Natural killer cell (primary cell): ENCODE results near the gene LRRC39. TPM values are rescaled to one million over a fixed set of nuclear protein-coding genes. Genes with fewer than 3 reads are reported as not detected.

Experiments used
- ATAC-seq, 3 donors: fragments of 150-1000 bp in 2 of 3; fragments of 200-7000 bp in 1 of 3; cut with Tn5 transposase; 1 replicate in 1 of 3; 2 replicates in 2 of 3; pipeline ENCODE4 v1.10.0; 2021; ENCODE audit warnings: mild to moderate bottlenecking in 2 of 3, moderate library complexity in 2 of 3
- DNase-seq, 2 donors: peaks; one replicate each; pipeline versions ENCODE4 v3.0.0 to v3.0.0-alpha.2; 2013 to 2021; ENCODE audit warnings: mixed read lengths in 1 of 2
- H3K27ac ChIP-seq: one replicate; pipeline ENCODE4 v1.5.1; 2013; ENCODE audit warnings: mild to moderate bottlenecking, low read length
- H3K27me3 ChIP-seq: one replicate; pipeline ENCODE4 v1.6.1; 2013; ENCODE audit warnings: low read length; ENCODE audit not compliant: control insufficient read depth, insufficient read depth
- H3K36me3 ChIP-seq: one replicate; pipeline ENCODE4 v1.6.1; 2013; ENCODE audit warnings: low read length; ENCODE audit not compliant: control insufficient read depth, insufficient read depth
- H3K4me1 ChIP-seq: one replicate; pipeline ENCODE4 v1.6.1; 2013; ENCODE audit warnings: low read length; ENCODE audit not compliant: control insufficient read depth, insufficient read depth
- H3K4me3 ChIP-seq: one replicate; pipeline ENCODE4 v1.5.1; 2013; ENCODE audit warnings: low read length
- H3K9me3 ChIP-seq: one replicate; pipeline ENCODE4 v1.6.1; 2013; ENCODE audit warnings: low read length; ENCODE audit not compliant: control insufficient read depth, insufficient read depth
- H3K27ac Mint-ChIP-seq, 2 donors: one replicate each; pipeline ENCODE4 v1.8.0; 2022; ENCODE audit warnings: mild to moderate bottlenecking in 2 of 2, mixed read lengths in 2 of 2, moderate library complexity in 1 of 2
- H3K27me3 Mint-ChIP-seq, 2 donors: one replicate each; pipeline ENCODE4 v1.8.0; 2022; ENCODE audit warnings: low read depth in 2 of 2, mixed read lengths in 2 of 2
- H3K36me3 Mint-ChIP-seq: one replicate; pipeline ENCODE4 v1.8.0; 2022; ENCODE audit warnings: mixed read lengths
- H3K4me1 Mint-ChIP-seq, 2 donors: one replicate each; pipeline ENCODE4 v1.8.0; 2022; ENCODE audit warnings: mixed read lengths in 2 of 2
- H3K4me3 Mint-ChIP-seq: one replicate; pipeline ENCODE4 v1.8.0; 2022; ENCODE audit warnings: mild to moderate bottlenecking, moderate library complexity, mixed read lengths
- H3K9me3 Mint-ChIP-seq, 2 donors: one replicate each; pipeline ENCODE4 v1.8.0; 2022; ENCODE audit warnings: mixed read lengths in 2 of 2
- WGBS: methylation state at CpG from one replicate; pipeline ENCODE4 v1.1.7; 2013; ENCODE audit warnings: missing lambda C conversion rate; ENCODE audit not compliant: insufficient coverage; 5-methylcytosine and 5-hydroxymethylcytosine counted together
- intact Hi-C: fragments of 100-400 bp; cut with micrococcal nuclease; formaldehyde crosslinking; loops from one replicate; pipeline ENCODE4 v1.14.2; 2022
- total RNA-seq, 4 donors: library from RNA; stranded (reverse); fragments of 120-200 nt in 1 of 4; gene quantifications; one replicate each; pipeline versions ENCODE4 v1.2.3 to v1.2.4, GENCODE V29; 2013 to 2022
- TF ChIP-seq, protein P1 (sequence below): fragments of 200-600 bp; IDR thresholded peaks from one replicate; pipeline ENCODE4 v1.8.0; 2022; ENCODE audit warnings: antibody characterized with exemption

The LRRC39 gene
- total RNA-seq, 3 donors from 2014 or later (not counting 1 experiment from before 2014, with no cell fraction given) = 1.7 to 3.2 (median 3.1) TPM

DNA sequence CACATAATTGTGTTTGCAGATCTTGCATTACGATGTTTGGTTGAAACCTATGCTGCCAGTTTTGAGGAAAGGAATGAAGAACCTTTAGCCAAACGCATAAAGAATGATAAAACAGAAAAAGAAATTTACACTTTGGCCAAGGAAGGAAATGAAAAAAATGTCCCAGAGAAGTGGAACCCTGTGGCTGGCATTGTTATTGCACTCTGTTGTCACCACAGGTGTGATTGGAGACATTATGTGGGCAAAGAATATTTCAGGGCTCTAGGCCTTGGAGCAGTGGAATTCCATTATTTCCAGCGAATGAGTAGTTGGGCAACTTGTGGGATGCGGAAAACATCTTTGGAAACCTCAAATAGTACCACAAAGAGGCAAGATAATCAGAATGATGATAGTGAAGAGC, 30.2 kb downstream of the LRRC39 start:
- no peak overlapping the region for H3K27ac Mint-ChIP-seq
- H3K9me3 Mint-ChIP-seq = no peaks in the 10 kb centered on the region
- H3K9me3 ChIP-seq = no peaks in the 10 kb centered on the region
- H3K4me1 Mint-ChIP-seq = peaks cover 0 to 8% of the 10 kb centered on the region in 2 donors
- no peaks in the 10 kb centered on the region for H3K27me3 Mint-ChIP-seq
- peaks cover 20% of the 10 kb centered on the region for H3K36me3 Mint-ChIP-seq
- no peak overlapping the region for H3K4me3 Mint-ChIP-seq
- H3K27ac ChIP-seq = no peak overlapping the region
- intact Hi-C loops = no loop called here
- no peak for DNase-seq
- H3K27me3 ChIP-seq = no peaks in the 10 kb centered on the region
- no peak for ATAC-seq
- TF ChIP-seq, protein P1, sequence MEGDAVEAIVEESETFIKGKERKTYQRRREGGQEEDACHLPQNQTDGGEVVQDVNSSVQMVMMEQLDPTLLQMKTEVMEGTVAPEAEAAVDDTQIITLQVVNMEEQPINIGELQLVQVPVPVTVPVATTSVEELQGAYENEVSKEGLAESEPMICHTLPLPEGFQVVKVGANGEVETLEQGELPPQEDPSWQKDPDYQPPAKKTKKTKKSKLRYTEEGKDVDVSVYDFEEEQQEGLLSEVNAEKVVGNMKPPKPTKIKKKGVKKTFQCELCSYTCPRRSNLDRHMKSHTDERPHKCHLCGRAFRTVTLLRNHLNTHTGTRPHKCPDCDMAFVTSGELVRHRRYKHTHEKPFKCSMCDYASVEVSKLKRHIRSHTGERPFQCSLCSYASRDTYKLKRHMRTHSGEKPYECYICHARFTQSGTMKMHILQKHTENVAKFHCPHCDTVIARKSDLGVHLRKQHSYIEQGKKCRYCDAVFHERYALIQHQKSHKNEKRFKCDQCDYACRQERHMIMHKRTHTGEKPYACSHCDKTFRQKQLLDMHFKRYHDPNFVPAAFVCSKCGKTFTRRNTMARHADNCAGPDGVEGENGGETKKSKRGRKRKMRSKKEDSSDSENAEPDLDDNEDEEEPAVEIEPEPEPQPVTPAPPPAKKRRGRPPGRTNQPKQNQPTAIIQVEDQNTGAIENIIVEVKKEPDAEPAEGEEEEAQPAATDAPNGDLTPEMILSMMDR = no peak
- H3K4me3 ChIP-seq = no peak overlapping the region
- H3K36me3 ChIP-seq = peaks cover 69% of the 10 kb centered on the region
- WGBS = 88% methylated on average over 4 of the region's 4 CpGs
- H3K4me1 ChIP-seq = no peaks in the 10 kb centered on the region

DNA sequence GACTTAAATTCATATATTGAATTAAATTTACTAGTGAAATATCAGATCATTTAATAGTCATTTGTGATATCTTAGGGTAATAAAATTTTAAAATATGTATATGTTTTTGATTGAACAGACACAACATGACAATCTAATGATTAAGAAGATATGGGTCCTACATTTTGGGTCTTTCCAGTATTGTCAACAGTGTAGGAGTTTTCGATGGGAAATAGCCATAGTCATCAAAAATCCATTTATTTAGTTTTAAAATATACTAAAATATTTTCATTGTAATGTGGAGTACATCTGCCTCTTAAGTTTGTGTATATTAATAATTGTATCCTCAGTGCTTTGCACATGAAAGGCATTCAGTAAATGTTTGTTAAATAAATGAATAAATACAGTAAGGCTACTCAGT, 31.1 kb downstream of the LRRC39 start:
- peaks cover 2 to 8% of the 10 kb centered on the region in 2 donors for H3K4me1 Mint-ChIP-seq
- H3K27me3 Mint-ChIP-seq = no peaks in the 10 kb centered on the region
- no CpG with 5 or more reads among the region's 1 CpG for WGBS
- H3K36me3 ChIP-seq = peaks cover 79% of the 10 kb centered on the region
- no peaks in the 10 kb centered on the region for H3K9me3 ChIP-seq
- intact Hi-C loops = no loop called here
- peaks cover 28% of the 10 kb centered on the region for H3K36me3 Mint-ChIP-seq
- H3K27ac ChIP-seq = no peak overlapping the region
- no peak for DNase-seq
- no peaks in the 10 kb centered on the region for H3K27me3 ChIP-seq
- TF ChIP-seq, protein P1 = no peak
- no peak overlapping the region for H3K4me3 Mint-ChIP-seq
- H3K9me3 Mint-ChIP-seq = no peaks in the 10 kb centered on the region
- no peaks in the 10 kb centered on the region for H3K4me1 ChIP-seq
- ATAC-seq = no peak
- no peak overlapping the region for H3K27ac Mint-ChIP-seq
- no peak overlapping the region for H3K4me3 ChIP-seq

DNA sequence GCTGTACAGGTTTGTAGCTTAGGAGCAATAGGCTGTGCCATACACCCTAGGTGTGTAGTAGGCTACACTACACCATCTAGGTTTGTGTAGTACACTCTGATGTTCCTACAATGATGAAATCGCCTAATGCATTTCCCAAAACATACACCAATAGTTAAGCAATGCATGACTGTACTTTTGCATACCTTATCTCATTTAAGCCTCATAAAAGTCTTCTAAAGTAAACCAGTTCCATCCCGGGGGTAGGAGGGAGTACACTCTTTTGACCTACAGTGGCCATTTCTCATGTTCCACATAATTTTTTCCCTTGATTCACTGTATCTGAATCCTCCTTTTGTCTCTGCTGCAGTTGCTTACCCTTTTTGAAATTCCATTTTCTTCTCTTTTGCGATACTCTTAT, 32.9 kb downstream of the LRRC39 start:
- H3K4me1 ChIP-seq = no peaks in the 10 kb centered on the region
- no peak overlapping the region for H3K27ac ChIP-seq
- Mint-ChIP-seq H3K4me1 (peaks cover 0 to 12% of the 10 kb centered on the region in 2 donors), H3K27me3 (no peaks in the 10 kb centered on the region), H3K36me3 (peaks cover 41% of the 10 kb centered on the region), H3K27ac (no peak overlapping the region), H3K9me3 (no peaks in the 10 kb centered on the region), H3K4me3 (no peak overlapping the region)
- DNase-seq = no peak
- 100% methylated on average over 3 of the region's 3 CpGs for WGBS
- ATAC-seq = no peak
- H3K36me3 ChIP-seq = peaks cover 95% of the 10 kb centered on the region
- TF ChIP-seq, protein P1 = no peak
- H3K4me3 ChIP-seq = no peak overlapping the region
- H3K27me3 ChIP-seq = no peaks in the 10 kb centered on the region
- H3K9me3 ChIP-seq = no peaks in the 10 kb centered on the region
- intact Hi-C loops = no loop called here

- TF ChIP-seq, protein P1 = no peak
- H3K27ac Mint-ChIP-seq = peak overlapping the region in 1 of 2 donors; percentile 43
- no peaks in the 10 kb centered on the region for H3K9me3 ChIP-seq
- no peak overlapping the region for H3K4me3 Mint-ChIP-seq
- no peak for DNase-seq
- WGBS = 96% methylated on average over 3 of the region's 3 CpGs
- H3K36me3 Mint-ChIP-seq = peaks cover 53% of the 10 kb centered on the region
- no peaks in the 10 kb centered on the region for H3K27me3 ChIP-seq
- no peak for ATAC-seq
- H3K27ac ChIP-seq = no peak overlapping the region
- H3K27me3 Mint-ChIP-seq = no peaks in the 10 kb centered on the region
- H3K36me3 ChIP-seq = peaks cover 95% of the 10 kb centered on the region
- peaks cover 0 to 12% of the 10 kb centered on the region in 2 donors for H3K4me1 Mint-ChIP-seq
- H3K4me1 ChIP-seq = no peaks in the 10 kb centered on the region
- no peak overlapping the region for H3K4me3 ChIP-seq
- intact Hi-C loops = no loop called here
- no peaks in the 10 kb centered on the region for H3K9me3 Mint-ChIP-seq
Observed at GRCh38 chr1:100142343-100142742, 35.7 kb downstream of the LRRC39 start.
